ENCODE measurements around the gene B9D1.

The B9D1 gene

DNA sequence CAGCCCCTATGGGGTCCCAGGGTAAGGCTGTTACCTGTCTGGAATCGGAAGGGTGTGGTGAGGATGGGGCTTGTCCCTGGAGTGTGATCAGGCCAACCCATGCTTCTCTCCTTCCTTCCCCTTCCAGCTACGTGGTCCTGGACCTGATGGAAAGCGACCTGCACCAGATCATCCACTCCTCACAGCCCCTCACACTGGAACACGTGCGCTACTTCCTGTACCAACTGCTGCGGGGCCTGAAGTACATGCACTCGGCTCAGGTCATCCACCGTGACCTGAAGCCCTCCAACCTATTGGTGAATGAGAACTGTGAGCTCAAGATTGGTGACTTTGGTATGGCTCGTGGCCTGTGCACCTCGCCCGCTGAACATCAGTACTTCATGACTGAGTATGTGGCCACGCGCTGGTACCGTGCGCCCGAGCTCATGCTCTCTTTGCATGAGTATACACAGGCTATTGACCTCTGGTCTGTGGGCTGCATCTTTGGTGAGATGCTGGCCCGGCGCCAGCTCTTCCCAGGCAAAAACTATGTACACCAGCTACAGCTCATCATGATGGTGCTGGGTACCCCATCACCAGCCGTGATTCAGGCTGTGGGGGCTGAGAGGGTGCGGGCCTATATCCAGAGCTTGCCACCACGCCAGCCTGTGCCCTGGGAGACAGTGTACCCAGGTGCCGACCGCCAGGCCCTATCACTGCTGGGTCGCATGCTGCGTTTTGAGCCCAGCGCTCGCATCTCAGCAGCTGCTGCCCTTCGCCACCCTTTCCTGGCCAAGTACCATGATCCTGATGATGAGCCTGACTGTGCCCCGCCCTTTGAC is 18.2 kb upstream of the B9D1 start:
- TF ChIP-seq TAF1 (IDR thresholded peaks at IDR 0.05; ENCODE audit: borderline replicate concordance, insufficient read depth, low read length) (no peak), POLR2AphosphoS5 (IDR thresholded peaks at IDR 0.05; ENCODE audit: low read depth, low read length) (no peak), REST (IDR thresholded peaks at IDR 0.05; ENCODE audit: insufficient read depth in 1 of 2, low read depth in 2 of 2, low read length in 2 of 2) (no peak), FOXP2 (optimal IDR thresholded peaks at IDR 0.05; ENCODE audit: borderline replicate concordance, extremely low read depth, extremely low read length, insufficient read depth) (no peak), SIN3A (IDR thresholded peaks at IDR 0.05; ENCODE audit: borderline replicate concordance, insufficient read depth, low read length) (no peak)

DNA sequence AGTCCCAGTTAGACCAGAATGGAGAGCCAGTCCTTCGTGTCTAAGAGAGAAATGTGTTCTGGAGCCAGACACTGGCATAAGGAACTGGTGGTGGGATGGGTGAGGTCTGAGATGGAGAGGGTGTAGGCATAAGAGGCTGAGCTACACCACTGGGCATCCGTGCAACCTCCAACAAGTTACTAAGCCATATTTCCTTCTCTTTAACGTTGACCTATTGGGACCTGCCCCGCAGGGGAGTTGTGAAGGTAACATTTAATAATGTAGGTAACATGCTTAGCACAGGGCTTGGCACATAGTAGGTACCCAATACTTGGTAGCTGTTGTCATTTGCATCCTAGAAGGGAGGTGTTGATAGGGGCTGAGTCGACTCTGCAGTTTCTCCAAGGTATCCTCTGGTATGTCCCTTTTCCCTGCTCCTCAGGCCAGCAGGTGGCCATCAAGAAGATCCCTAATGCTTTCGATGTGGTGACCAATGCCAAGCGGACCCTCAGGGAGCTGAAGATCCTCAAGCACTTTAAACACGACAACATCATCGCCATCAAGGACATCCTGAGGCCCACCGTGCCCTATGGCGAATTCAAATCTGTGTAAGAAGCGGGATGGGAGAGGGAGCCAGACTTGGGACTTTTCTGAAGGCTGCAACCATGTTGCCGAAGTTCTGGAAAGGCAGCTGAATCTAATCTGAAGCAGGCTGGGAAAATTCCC is 17.0 kb upstream of the B9D1 start:
- TF ChIP-seq TAF1 (IDR thresholded peaks at IDR 0.05; ENCODE audit: borderline replicate concordance, insufficient read depth, low read length) (no peak), REST (IDR thresholded peaks at IDR 0.05; ENCODE audit: insufficient read depth in 1 of 2, low read depth in 2 of 2, low read length in 2 of 2) (no peak), FOXP2 (optimal IDR thresholded peaks at IDR 0.05; ENCODE audit: borderline replicate concordance, extremely low read depth, extremely low read length, insufficient read depth) (no peak), POLR2AphosphoS5 (IDR thresholded peaks at IDR 0.05; ENCODE audit: low read depth, low read length) (no peak), SIN3A (IDR thresholded peaks at IDR 0.05; ENCODE audit: borderline replicate concordance, insufficient read depth, low read length) (no peak)

DNA sequence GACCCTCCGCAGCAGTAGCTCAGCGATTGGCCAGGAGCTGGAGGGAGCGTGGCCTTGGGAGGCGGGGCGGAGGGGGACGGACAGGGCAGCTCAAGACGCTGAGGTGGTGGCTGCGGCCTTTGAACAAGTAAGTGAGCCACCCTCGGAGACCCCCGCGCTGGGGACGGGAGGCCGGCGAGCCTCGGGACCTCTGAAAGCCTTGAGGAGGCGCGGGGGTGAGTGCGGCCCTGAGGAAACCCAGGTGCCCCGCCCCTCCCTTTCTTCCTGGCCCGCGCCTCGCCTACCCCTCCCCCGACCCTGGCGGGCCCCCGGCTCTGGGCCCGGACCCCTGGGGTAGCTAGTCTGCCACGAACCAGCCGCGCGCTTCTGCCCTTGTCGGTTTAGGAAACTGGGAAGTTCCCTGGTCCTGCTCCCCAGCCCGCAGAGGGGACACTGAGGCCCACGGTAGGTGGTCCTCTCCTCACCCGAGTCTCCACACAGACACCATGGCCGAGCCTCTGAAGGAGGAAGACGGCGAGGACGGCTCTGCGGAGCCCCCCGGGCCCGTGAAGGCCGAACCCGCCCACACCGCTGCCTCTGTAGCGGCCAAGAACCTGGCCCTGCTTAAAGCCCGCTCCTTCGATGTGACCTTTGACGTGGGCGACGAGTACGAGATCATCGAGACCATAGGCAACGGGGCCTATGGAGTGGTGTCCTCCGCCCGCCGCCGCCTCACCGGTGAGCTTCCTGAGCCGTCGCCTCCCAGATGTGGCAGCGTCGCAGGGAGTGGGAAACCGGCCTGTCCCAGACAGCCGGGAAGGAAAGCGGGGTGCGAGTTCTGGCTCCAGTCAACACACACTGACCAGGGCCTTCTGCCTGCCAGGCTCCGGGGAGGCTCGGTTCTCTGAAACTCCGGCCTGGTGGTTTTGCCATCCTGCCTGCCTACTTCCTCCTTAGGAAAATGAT is 16.2 kb upstream of the B9D1 start, which contains the start of gene MAPK7:
TSS of gene MAPK7 (plus strand) at position 83 of the 945 bp plus-strand sequence. CDS start at position 486, 403 bp downstream.
- TF ChIP-seq REST (IDR thresholded peaks at IDR 0.05; ENCODE audit: insufficient read depth in 1 of 2, low read depth in 2 of 2, low read length in 2 of 2) (no peak), FOXP2 (optimal IDR thresholded peaks at IDR 0.05; ENCODE audit: borderline replicate concordance, extremely low read depth, extremely low read length, insufficient read depth) (no peak), POLR2AphosphoS5 (IDR thresholded peaks at IDR 0.05; ENCODE audit: low read depth, low read length) (0 out of 2 replicates have a peak, but pooled peaks have one; percentile 0), TAF1 (IDR thresholded peaks at IDR 0.05; ENCODE audit: borderline replicate concordance, insufficient read depth, low read length) (no peak), SIN3A (IDR thresholded peaks at IDR 0.05; ENCODE audit: borderline replicate concordance, insufficient read depth, low read length) (0 out of 2 replicates have a peak, but pooled peaks have one; percentile 26)

DNA sequence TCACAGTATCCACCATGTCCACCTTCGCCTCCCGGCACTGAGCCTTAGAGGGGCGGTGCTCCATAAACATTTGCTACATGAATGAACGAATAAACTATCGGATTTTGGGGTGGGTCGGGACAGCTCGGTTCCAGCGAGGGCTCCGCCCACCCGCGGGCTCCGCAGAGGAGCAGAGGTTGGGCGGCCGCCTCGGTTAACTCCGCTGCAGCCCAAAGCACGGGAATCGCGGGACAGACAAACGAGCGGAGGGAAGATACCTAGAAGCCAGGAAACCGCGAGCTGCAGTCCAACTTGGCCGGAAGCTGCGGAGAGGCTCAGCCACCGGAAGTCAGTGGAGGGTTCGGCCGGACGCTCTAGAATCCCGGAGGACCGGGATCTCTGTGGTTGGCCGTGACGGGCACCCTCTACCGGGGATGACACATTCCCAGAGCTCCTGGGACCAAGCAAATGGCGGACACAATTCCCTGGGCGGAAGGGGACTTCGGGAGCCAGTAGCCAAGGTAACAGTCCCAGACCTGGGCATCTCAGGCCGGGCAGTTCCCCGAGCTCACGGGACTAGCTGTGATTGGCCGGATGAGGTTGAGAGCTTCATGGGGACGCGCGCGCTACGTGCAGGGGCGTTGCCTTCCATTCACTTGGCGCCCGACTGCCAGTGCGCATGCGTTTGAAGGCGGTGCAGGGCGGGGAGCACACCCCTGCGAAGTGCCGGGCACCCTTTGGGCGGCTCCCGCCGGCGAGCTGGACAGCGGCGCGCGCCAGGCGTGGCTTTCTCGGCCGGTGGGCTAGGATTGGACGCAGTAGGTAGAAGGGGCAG is 15.3 kb upstream of the B9D1 start:
- peak; percentile 90 to 91 for TF ChIP-seq REST (IDR thresholded peaks at IDR 0.05; ENCODE audit: insufficient read depth in 1 of 2, low read depth in 2 of 2, low read length in 2 of 2)
- TF ChIP-seq POLR2AphosphoS5 (IDR thresholded peaks at IDR 0.05; ENCODE audit: low read depth, low read length) = peak; percentile 96
- TF ChIP-seq TAF1 (IDR thresholded peaks at IDR 0.05; ENCODE audit: borderline replicate concordance, insufficient read depth, low read length) = peak; percentile 83
- no peak for TF ChIP-seq FOXP2 (optimal IDR thresholded peaks at IDR 0.05; ENCODE audit: borderline replicate concordance, extremely low read depth, extremely low read length, insufficient read depth)
- TF ChIP-seq SIN3A (IDR thresholded peaks at IDR 0.05; ENCODE audit: borderline replicate concordance, insufficient read depth, low read length) = peak; percentile 74; the same call in 1 of the 2 replicates

All from PFSK-1 (cell line).